GM18502 (cell line): ENCODE results near the gene CDC14C.

Source experiments
- ATAC-seq: cut with Tn5 transposase; IDR thresholded peaks from one replicate; pipeline ENCODE4 v1.9.1; 2021; ENCODE audit warnings: mild to moderate bottlenecking; ENCODE audit not compliant: unreplicated experiment, poor library complexity

The CDC14C gene

DNA sequence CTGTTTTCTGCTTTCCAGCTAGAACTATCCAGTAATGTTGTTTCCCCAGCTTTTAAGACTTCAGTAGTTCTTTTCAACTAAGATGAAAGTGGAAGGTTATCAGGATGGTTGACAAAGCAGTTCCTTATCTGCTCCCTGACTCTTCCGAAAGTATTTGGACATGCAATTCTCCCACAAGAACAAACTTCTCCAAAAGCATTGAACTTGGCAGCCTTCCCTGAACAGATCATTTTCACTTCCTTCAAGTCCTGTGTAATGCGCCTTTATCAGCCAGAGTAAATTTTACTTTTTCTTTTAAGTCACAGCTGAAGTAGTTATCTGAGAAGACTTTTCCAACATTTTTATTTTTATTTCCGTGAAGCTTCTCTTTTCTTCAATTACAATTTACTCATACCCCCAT, 39.7 kb downstream of the CDC14C start:
- no peak for ATAC-seq

DNA sequence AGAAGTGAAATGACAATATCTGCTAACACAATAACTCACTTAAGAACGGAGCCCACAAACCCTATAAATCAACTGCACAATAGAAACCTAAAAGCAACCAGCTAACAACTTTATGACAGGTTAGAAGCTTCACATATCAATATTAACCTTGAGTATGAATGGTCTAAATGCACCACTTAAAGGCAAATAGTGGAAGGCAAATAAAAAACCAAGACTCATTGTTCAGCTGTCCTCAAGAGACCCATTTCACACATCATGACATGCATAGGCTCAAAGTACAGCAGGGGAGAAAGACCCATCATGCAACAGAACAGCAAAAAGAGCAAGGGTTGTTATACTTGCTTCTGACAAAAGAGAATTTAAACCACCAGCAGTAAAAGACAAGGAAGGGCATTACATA, 46.8 kb downstream of the CDC14C start:
- no peak for ATAC-seq

DNA sequence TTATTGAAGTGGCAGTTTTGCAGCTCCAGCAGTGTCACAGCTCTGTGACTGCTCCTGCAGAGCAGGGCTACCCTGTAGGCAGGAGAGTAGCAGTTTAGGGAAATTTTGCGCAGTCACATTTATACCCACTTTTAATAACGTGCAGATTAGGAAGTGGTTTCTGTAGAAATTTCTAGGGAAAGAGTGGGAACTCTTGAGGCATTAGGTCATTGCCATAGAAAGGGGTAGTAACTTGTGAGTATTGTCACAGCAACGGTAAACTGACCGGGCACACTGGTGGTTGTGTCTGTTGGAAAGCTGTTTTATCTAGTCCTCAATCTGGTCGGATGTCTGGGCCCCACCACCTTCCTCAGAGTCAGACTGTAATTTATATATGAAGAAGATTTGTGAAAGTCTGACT, 51.9 kb downstream of the CDC14C start:
- no peak for ATAC-seq

DNA sequence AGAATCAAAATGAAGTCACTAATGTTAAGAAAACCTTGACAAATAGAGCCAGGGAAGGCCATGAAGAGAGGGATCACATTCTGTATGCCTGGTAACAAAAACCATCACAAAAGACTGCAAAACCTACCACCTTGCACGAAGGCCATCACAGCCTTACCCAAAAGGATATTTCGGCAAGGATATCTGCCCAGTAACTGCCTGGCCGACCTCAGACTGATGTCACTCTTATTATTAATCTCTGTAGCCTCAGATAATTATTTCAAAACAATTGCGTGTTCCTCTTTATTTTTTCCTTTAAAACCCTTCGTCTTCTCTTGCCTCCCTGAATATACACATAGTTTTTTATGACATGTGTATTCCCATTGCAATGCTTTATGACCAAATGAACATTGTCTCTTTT, 52.5 kb downstream of the CDC14C start:
- ATAC-seq, result no peak
